GM18951 (cell line): ENCODE measurements around the gene TOMM5.

Experiments
- POLR2A ChIP-seq: IDR thresholded peaks from 4 replicates; pipeline ENCODE4 v1.6.1; 2011; ENCODE audit warnings: mild to moderate bottlenecking; ENCODE audit not compliant: insufficient read length, insufficient read depth; ENCODE audit errors: extremely low read depth
- in situ Hi-C: fragments of 300-500 bp; cut with MboI; formaldehyde crosslinking; loops from one replicate; pipeline ENCODE4 v1.12.0; 2022; ENCODE audit warnings: low sequenced_read_pairs, mixed read lengths, inconsistent platforms; ENCODE audit not compliant: unreplicated experiment

The TOMM5 gene

GRCh38 chr9:37542895-37543294, 49.5 kb downstream of the TOMM5 start:
- TF ChIP-seq POLR2A, result no peak
- in situ Hi-C loops, result no loop called here

- in situ Hi-C loops, result no loop called here
- no peak for TF ChIP-seq POLR2A
Observed at GRCh38 chr9:37542488-37542887, 49.9 kb downstream of the TOMM5 start.

GRCh38 chr9:37541465-37541864, 50.9 kb downstream of the TOMM5 start:
- in situ Hi-C loops, result no loop called here
- TF ChIP-seq POLR2A, result no peak

- TF ChIP-seq POLR2A, result no peak
- in situ Hi-C loops, result no loop called here
Observed at GRCh38 chr9:37540634-37541033, 51.8 kb downstream of the TOMM5 start.

- in situ Hi-C loops, result no loop called here
- no peak for TF ChIP-seq POLR2A
Observed at GRCh38 chr9:37539634-37540033, 52.8 kb downstream of the TOMM5 start.
